ENCODE results near the gene CEP128. TPM values are rescaled to one million over a fixed set of nuclear protein-coding genes. Genes with fewer than 3 reads are reported as not detected.

Gene CEP128
- total RNA-seq, 1 experiment from 2014 or later = 12.0 TPM

DNA sequence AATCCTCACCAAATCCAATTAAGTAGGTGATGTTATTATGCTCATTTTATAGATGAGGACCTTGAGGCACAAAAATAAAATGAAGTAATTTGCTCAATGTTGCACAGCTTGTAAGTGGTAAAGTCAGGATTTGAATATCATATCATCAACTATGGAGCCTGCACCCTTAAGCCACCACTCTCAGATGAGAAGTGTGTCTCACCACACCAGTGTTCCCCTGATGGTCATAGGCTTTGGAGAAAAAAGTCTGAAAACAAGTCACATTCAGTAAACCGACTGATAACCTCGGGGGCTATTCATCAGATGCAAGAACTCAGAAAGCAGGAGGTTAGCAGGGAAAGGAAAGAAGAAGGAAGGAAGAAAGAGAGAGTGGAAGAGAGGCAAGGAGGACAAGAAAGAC is 16.7 kb upstream of the CEP128 start:
- CTCF ChIA-PET = no interaction called here
- no peak overlapping the region for H3K4me3 Mint-ChIP-seq
- H3K27me3 Mint-ChIP-seq (ENCODE audit: low read depth) = peaks cover 34% of the 10 kb centered on the region
- no peaks in the 10 kb centered on the region for H3K9me3 Mint-ChIP-seq
- ATAC-seq (no peak), DNase-seq (ENCODE audit: low spot score) (no peak)
- TF ChIP-seq ZNF138 (CRISPR knock-in tag; conservative IDR thresholded peaks at IDR 0.05) = no peak
- TF ChIP-seq MXD4 (CRISPR knock-in tag; IDR thresholded peaks at IDR 0.05; ENCODE audit: borderline replicate concordance) = no peak
- TF ChIP-seq, protein P1, sequence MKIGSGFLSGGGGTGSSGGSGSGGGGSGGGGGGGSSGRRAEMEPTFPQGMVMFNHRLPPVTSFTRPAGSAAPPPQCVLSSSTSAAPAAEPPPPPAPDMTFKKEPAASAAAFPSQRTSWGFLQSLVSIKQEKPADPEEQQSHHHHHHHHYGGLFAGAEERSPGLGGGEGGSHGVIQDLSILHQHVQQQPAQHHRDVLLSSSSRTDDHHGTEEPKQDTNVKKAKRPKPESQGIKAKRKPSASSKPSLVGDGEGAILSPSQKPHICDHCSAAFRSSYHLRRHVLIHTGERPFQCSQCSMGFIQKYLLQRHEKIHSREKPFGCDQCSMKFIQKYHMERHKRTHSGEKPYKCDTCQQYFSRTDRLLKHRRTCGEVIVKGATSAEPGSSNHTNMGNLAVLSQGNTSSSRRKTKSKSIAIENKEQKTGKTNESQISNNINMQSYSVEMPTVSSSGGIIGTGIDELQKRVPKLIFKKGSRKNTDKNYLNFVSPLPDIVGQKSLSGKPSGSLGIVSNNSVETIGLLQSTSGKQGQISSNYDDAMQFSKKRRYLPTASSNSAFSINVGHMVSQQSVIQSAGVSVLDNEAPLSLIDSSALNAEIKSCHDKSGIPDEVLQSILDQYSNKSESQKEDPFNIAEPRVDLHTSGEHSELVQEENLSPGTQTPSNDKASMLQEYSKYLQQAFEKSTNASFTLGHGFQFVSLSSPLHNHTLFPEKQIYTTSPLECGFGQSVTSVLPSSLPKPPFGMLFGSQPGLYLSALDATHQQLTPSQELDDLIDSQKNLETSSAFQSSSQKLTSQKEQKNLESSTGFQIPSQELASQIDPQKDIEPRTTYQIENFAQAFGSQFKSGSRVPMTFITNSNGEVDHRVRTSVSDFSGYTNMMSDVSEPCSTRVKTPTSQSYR (CRISPR knock-in tag; IDR thresholded peaks at IDR 0.05) = no peak
- TF ChIP-seq ZNF416 (CRISPR knock-in tag; IDR thresholded peaks at IDR 0.05) = no peak
- no peak for TF ChIP-seq NFYB (CRISPR knock-in tag; conservative IDR thresholded peaks at IDR 0.05; ENCODE audit: low read depth)
- TF ChIP-seq EMX1 (CRISPR knock-in tag; IDR thresholded peaks at IDR 0.05) = no peak
- TF ChIP-seq, protein P2, sequence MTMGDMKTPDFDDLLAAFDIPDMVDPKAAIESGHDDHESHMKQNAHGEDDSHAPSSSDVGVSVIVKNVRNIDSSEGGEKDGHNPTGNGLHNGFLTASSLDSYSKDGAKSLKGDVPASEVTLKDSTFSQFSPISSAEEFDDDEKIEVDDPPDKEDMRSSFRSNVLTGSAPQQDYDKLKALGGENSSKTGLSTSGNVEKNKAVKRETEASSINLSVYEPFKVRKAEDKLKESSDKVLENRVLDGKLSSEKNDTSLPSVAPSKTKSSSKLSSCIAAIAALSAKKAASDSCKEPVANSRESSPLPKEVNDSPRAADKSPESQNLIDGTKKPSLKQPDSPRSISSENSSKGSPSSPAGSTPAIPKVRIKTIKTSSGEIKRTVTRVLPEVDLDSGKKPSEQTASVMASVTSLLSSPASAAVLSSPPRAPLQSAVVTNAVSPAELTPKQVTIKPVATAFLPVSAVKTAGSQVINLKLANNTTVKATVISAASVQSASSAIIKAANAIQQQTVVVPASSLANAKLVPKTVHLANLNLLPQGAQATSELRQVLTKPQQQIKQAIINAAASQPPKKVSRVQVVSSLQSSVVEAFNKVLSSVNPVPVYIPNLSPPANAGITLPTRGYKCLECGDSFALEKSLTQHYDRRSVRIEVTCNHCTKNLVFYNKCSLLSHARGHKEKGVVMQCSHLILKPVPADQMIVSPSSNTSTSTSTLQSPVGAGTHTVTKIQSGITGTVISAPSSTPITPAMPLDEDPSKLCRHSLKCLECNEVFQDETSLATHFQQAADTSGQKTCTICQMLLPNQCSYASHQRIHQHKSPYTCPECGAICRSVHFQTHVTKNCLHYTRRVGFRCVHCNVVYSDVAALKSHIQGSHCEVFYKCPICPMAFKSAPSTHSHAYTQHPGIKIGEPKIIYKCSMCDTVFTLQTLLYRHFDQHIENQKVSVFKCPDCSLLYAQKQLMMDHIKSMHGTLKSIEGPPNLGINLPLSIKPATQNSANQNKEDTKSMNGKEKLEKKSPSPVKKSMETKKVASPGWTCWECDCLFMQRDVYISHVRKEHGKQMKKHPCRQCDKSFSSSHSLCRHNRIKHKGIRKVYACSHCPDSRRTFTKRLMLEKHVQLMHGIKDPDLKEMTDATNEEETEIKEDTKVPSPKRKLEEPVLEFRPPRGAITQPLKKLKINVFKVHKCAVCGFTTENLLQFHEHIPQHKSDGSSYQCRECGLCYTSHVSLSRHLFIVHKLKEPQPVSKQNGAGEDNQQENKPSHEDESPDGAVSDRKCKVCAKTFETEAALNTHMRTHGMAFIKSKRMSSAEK (CRISPR knock-in tag; IDR thresholded peaks at IDR 0.05; ENCODE audit: borderline replicate concordance) = no peak
- TF ChIP-seq CREM (CRISPR knock-in tag; IDR thresholded peaks at IDR 0.05) = no peak
- TF ChIP-seq ZNF671 (CRISPR knock-in tag; IDR thresholded peaks at IDR 0.05) = no peak
- POLR2A ChIA-PET = no interaction called here
- H3K4me1 Mint-ChIP-seq = peaks cover 11% of the 10 kb centered on the region
- no peak overlapping the region for H3K27ac Mint-ChIP-seq
- H3K36me3 Mint-ChIP-seq = no peaks in the 10 kb centered on the region

DNA sequence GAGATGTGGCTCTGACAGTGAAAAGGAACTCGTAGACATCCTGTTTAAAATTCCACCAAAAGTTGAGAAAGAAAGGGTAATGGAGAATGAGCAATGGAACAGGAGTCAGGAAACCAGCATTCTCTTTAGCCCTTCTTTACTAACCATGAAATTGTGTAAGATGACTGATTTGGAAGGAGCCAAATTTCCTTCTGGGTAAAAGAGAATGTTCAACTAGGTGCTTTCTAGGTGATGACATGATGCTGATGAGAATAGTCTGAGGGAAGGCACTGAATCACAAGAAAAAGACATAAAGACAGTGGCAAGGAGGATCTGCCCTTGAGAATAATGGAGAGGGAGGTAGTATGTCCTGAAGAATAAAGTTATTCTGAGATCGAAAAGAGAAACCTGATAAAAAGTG is 16.1 kb upstream of the CEP128 start:
- no peak overlapping the region for H3K4me3 Mint-ChIP-seq
- H3K4me1 Mint-ChIP-seq = peaks cover 11% of the 10 kb centered on the region
- H3K27ac Mint-ChIP-seq = no peak overlapping the region
- ATAC-seq (no peak), DNase-seq (ENCODE audit: low spot score) (no peak)
- no peaks in the 10 kb centered on the region for H3K36me3 Mint-ChIP-seq
- CTCF ChIA-PET = interaction anchor here (3.1 kb wide), 1 partner anchor 30 kb away, joined by 38 read pairs; no protein-coding TSS in a partner anchor
- POLR2A ChIA-PET = interaction anchor here (0.8 kb wide), 1 partner anchor 17 kb away, joined by 3 read pairs; no protein-coding TSS in a partner anchor
- H3K27me3 Mint-ChIP-seq (ENCODE audit: low read depth) = peaks cover 34% of the 10 kb centered on the region
- no peaks in the 10 kb centered on the region for H3K9me3 Mint-ChIP-seq
- TF ChIP-seq ZNF232 (CRISPR knock-in tag; IDR thresholded peaks at IDR 0.05) (no peak), IRF2 (CRISPR knock-in tag; IDR thresholded peaks at IDR 0.05; ENCODE audit: borderline replicate concordance, low read depth) (no peak), RELA (CRISPR knock-in tag; IDR thresholded peaks at IDR 0.05; ENCODE audit: borderline replicate concordance) (no peak), KAT7 (CRISPR knock-in tag; IDR thresholded peaks at IDR 0.05; ENCODE audit: borderline replicate concordance) (no peak), NFYB (CRISPR knock-in tag; conservative IDR thresholded peaks at IDR 0.05; ENCODE audit: low read depth) (no peak), NR3C1 (CRISPR knock-in tag; conservative IDR thresholded peaks at IDR 0.05; ENCODE audit: low read depth) (no peak), NR1H2 (CRISPR knock-in tag; IDR thresholded peaks at IDR 0.05) (no peak), MYBL2 (CRISPR knock-in tag; IDR thresholded peaks at IDR 0.05) (no peak), CBFB (CRISPR knock-in tag; IDR thresholded peaks at IDR 0.05; ENCODE audit: low read depth) (no peak), PRRX2 (CRISPR knock-in tag; IDR thresholded peaks at IDR 0.05) (no peak), ZNF263 (CRISPR knock-in tag; IDR thresholded peaks at IDR 0.05; ENCODE audit: low read depth) (no peak)
- TF ChIP-seq, protein P3, sequence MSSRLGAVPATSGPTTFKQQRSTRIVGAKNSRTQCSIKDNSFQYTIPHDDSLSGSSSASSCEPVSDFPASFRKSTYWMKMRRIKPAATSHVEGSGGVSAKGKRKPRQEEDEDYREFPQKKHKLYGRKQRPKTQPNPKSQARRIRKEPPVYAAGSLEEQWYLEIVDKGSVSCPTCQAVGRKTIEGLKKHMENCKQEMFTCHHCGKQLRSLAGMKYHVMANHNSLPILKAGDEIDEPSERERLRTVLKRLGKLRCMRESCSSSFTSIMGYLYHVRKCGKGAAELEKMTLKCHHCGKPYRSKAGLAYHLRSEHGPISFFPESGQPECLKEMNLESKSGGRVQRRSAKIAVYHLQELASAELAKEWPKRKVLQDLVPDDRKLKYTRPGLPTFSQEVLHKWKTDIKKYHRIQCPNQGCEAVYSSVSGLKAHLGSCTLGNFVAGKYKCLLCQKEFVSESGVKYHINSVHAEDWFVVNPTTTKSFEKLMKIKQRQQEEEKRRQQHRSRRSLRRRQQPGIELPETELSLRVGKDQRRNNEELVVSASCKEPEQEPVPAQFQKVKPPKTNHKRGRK (CRISPR knock-in tag; IDR thresholded peaks at IDR 0.05; ENCODE audit: borderline replicate concordance) = no peak
- TF ChIP-seq, protein P4, sequence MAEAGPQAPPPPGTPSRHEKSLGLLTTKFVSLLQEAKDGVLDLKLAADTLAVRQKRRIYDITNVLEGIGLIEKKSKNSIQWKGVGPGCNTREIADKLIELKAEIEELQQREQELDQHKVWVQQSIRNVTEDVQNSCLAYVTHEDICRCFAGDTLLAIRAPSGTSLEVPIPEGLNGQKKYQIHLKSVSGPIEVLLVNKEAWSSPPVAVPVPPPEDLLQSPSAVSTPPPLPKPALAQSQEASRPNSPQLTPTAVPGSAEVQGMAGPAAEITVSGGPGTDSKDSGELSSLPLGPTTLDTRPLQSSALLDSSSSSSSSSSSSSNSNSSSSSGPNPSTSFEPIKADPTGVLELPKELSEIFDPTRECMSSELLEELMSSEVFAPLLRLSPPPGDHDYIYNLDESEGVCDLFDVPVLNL (CRISPR knock-in tag; IDR thresholded peaks at IDR 0.05; ENCODE audit: borderline replicate concordance, low read depth) = no peak
- TF ChIP-seq, protein P5, sequence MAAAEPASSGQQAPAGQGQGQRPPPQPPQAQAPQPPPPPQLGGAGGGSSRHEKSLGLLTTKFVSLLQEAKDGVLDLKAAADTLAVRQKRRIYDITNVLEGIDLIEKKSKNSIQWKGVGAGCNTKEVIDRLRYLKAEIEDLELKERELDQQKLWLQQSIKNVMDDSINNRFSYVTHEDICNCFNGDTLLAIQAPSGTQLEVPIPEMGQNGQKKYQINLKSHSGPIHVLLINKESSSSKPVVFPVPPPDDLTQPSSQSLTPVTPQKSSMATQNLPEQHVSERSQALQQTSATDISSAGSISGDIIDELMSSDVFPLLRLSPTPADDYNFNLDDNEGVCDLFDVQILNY (CRISPR knock-in tag; IDR thresholded peaks at IDR 0.05) = no peak
- TF ChIP-seq, protein P6, sequence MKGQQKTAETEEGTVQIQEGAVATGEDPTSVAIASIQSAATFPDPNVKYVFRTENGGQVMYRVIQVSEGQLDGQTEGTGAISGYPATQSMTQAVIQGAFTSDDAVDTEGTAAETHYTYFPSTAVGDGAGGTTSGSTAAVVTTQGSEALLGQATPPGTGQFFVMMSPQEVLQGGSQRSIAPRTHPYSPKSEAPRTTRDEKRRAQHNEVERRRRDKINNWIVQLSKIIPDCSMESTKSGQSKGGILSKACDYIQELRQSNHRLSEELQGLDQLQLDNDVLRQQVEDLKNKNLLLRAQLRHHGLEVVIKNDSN (CRISPR knock-in tag; IDR thresholded peaks at IDR 0.05) = no peak

Measured in WTC11 (cell line).